Measurements from ENCODE around the gene RIMKLB.
A peak's percentile ranks its signal among the peaks of the same experiment; 100 is the strongest.
"Not testable (repeated sequence)": the region's sequence is repeated elsewhere in the genome, so short reads cannot be mapped to it uniquely, and the experiment has no call there.

RIMKLB gene

DNA sequence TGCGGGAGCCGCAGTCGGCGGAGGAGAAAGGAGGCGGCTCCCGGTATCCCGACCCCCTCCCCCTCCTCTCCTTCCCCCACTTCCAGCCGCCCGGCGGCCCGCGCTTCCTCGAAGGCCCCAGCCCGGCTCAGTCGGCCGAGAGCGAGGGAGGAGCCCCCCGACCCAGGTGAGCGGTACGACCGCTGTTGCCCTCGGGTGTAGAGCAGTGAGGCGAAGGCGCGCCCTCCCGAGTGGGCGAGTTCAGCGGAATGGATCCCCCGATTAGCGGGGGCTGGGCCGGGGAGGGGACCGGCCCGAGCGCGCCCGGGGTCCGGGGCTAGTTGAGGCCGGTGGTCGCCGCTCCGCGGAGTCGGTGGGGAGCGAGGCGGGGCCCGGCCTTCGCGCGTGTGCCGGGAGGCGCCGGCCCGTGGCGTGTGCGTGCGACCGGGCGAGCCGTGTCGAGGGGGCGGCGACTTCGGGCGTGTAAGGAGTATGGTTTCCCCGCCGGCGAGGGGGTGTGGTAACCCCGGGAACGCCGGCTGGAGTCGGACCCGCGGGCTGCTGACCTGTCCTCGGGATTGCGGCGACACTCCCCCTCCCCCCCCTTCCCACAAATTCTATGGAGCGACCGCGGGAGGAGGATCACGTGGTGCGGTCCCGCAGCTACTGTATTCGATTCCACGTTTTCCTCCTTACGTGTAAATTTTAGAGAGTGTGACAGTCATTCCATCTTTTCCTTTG is 501 bp downstream of the RIMKLB start:
- no peak for TF ChIP-seq JUND (IDR thresholded peaks at IDR 0.05; ENCODE audit: low read depth)
- in situ Hi-C loops (cut with HindIII; ENCODE audit: low pct_unique_long_range_greater_than_20kb, low sequenced_read_pairs), result no loop called here
- DNase-seq (ENCODE audit: low read depth in 1 of 2, low spot score in 1 of 2), result peak in 1 of 2 experiments; percentile 33

DNA sequence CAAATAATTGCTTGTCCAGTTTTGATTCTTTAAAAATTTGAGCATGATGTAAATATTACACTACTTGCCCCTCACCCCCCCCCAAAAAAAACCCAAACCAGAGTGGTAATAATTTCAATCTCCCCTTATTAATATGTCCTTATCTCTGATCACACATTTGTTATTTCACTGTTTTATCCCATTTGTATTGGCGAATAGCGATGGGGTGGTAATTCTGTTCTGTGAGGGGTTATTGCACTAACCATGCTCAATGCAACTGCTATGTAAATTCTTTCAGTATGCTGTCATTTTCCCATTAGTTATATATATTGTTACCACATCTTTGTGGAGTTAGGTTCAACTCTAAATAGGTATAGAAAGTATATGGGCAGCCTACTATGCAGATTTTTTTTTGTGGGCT is 1.1 kb downstream of the RIMKLB start:
- in situ Hi-C loops (cut with HindIII; ENCODE audit: low pct_unique_long_range_greater_than_20kb, low sequenced_read_pairs), result no loop called here
- DNase-seq (ENCODE audit: low read depth in 1 of 2, low spot score in 1 of 2), result no peak
- no peak for TF ChIP-seq JUND (IDR thresholded peaks at IDR 0.05; ENCODE audit: low read depth)

DNA sequence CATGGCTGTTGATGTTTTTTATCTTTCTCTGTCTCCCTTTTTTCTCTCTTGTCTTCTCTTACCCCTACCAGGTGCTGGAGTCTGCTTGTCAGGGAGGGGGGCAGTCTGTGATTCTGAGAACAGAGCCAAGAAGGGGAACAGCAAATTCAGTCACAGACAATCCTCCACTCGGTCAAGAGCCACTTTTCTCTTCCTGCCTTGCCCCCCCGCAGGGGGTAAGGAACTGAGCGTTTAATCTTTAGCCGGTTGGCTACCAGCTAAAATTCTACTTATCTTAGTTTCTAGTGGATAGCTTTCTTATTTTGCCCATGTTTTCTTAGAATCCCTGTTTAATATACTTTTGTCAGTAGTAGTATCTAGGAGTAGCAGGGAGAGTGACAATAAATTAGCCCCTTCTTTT is 1.9 kb downstream of the RIMKLB start:
- TF ChIP-seq JUND (IDR thresholded peaks at IDR 0.05; ENCODE audit: low read depth), result no peak
- in situ Hi-C loops (cut with HindIII; ENCODE audit: low pct_unique_long_range_greater_than_20kb, low sequenced_read_pairs), result no loop called here
- no peak for DNase-seq (ENCODE audit: low read depth in 1 of 2, low spot score in 1 of 2)

DNA sequence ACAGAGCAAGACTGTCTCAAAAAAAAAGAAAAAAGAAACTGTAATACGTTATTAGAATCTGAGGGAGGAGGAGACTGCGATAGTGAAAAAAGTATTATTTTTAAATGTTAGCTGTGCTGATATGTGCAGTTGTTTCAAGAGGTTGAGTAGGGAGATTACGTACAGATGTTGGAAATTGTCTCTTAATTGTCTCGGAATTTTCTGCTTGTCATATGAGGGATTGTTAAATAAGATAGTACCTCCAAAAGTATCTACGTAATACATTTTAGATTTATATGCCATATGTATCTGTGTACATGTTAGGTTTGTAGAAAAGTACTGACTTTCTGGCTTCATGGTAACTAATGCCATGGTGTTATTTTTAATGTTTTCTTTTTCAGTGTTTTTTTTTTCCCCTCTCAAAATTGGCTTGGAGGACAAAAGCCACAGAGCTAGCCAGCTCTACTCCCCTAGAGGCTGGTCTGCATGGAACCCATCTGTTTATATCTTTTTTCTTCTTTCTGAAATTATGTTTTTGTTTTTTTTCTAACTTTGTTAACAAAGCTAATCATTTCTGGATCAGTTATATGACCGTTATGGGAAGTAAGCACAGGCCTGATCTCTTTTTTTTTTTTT is 3.4 kb downstream of the RIMKLB start:
- DNase-seq (ENCODE audit: low read depth in 1 of 2, low spot score in 1 of 2), result no peak
- in situ Hi-C loops (cut with HindIII; ENCODE audit: low pct_unique_long_range_greater_than_20kb, low sequenced_read_pairs), result no loop called here
- no peak for TF ChIP-seq JUND (IDR thresholded peaks at IDR 0.05; ENCODE audit: low read depth)

DNA sequence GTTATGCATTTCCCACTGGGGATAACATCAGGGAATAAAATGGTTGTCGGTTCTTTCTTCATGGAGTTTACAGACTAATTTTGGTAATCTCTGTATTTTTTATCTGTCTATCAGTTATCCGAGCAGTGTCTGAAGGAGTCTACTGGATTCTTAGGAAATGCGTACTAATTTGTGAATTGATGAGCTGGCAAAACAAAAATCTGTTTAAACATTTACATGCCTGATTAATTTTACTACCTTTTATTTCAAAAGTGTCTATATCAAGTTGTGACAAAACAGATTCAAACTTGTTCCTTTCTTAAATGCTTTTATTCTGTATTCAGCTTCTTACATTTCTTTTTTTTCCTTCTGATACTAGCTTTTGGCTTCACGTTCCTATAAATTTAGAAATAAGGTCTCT is 4.4 kb downstream of the RIMKLB start:
- no peak for DNase-seq (ENCODE audit: low read depth in 1 of 2, low spot score in 1 of 2)
- in situ Hi-C loops (cut with HindIII; ENCODE audit: low pct_unique_long_range_greater_than_20kb, low sequenced_read_pairs), result no loop called here

DNA sequence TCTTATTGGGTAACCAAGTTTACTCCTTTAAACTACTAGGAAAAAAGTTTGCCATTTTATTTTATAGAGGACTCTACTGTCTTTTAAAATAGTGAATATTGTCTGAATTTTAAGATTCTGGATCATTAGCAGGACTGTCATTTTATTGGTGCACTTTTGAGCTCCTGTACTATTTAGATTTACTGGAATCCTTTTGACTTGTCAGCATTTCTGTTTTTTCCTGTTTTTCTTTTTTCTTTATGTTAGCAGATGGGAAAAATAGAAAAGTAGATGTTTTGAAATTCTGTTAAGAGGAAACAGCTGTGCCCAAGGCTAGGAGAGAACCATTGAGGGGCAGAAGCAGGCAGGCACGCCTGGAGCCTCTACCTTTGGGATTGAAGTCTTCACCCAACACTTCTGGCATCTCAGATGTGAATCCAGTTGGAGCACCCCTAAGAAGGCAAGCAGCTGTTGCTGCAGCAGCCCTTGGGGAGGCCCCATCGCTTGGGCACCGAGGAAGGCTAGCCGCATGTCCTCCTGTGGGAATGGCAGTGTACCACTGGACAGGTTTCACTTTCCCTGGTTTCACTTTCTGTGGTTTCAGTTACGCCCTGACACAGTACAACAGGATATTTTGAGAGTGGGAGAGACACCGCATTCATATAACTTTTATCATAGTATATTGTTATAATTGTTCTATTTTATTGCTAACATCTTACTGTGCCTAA is 11.5 kb downstream of the RIMKLB start:
- no peak for TF ChIP-seq JUND (IDR thresholded peaks at IDR 0.05; ENCODE audit: low read depth)
- DNase-seq (ENCODE audit: low read depth in 1 of 2, low spot score in 1 of 2), result no peak
- in situ Hi-C loops (cut with HindIII; ENCODE audit: low pct_unique_long_range_greater_than_20kb, low sequenced_read_pairs), result no loop called here

More for the DNA sequence above, 4.4 kb downstream of the RIMKLB start:
- no peak for TF ChIP-seq JUND (IDR thresholded peaks at IDR 0.05; ENCODE audit: low read depth)

DNA sequence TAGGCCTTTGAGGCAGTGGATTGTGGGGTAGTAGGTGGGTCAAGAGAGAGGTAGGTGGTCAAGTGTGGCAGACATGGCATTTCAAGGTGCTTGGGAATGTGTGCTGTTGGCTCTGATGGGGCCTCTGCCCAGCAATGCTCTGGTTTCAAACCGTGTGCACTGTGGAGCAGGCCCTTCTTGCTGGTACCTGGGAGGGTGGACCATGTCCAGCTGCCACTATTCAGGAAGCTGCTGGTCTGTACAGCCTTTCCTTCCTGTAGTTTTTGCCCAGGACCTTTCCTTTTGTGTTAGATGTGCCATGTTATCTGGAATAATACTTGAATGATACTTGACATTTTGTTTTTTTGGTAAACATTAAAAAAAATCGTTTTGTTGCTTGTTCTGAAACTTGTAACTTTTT is 14.8 kb downstream of the RIMKLB start:
- no peak for TF ChIP-seq JUND (IDR thresholded peaks at IDR 0.05; ENCODE audit: low read depth)
- in situ Hi-C loops (cut with HindIII; ENCODE audit: low pct_unique_long_range_greater_than_20kb, low sequenced_read_pairs), result no loop called here
- no peak for DNase-seq (ENCODE audit: low read depth in 1 of 2, low spot score in 1 of 2)

DNA sequence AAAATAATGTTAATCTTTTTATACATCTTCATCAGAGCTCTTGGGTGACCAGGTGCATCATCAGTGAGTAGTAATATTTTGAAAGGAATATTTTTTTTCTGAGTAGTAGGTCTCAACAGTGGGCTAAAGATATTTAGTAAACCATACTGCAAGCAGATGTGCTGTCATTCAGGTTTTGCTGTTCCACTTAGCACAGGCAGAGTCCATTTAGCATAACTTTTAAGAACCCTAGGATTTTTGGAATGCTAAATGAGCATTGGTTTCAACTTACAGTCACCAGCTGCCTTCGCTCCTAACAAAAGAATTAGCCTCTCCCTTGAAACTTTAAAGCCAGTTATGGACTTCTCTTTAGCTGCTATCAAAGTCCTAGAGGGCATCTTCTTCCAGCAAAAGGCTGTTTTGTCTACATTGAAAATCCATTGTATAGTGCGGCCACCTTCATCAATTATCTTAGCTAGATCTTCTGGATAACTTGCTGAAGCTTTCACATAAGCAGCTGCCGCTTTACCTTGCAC is 24.6 kb downstream of the RIMKLB start:
- TF ChIP-seq JUND (IDR thresholded peaks at IDR 0.05; ENCODE audit: low read depth), result no peak
- no peak for DNase-seq (ENCODE audit: low read depth in 1 of 2, low spot score in 1 of 2)
- in situ Hi-C loops (cut with HindIII; ENCODE audit: low pct_unique_long_range_greater_than_20kb, low sequenced_read_pairs), result no loop called here

DNA sequence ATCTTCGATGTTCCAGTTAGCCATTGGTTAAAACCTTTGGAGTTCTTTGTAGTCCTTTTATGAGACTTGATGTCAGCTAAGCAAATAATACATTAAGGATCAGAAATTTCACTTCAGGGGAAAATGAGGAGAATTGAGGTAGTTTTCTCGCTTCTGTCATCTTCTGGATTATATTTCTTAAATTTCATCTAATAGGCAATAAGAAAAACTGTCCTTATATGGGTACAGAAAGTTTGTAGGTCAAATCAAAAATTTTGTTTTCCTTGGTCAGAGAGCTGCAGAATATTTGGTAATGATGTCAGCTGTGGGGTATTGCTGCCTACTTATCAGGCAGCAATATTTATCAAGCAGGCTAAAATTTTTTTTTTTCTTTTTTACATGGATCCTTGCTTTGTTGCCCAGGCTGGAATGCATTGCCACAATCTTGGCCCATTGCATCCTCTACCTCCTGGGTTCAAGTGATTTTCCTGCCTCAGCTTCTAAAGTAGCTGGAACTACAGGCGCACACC is 37.1 kb downstream of the RIMKLB start:
- in situ Hi-C loops (cut with HindIII; ENCODE audit: low pct_unique_long_range_greater_than_20kb, low sequenced_read_pairs), result no loop called here
- TF ChIP-seq JUND (IDR thresholded peaks at IDR 0.05; ENCODE audit: low read depth), result no peak
- DNase-seq (ENCODE audit: low read depth in 1 of 2, low spot score in 1 of 2), result no peak

DNA sequence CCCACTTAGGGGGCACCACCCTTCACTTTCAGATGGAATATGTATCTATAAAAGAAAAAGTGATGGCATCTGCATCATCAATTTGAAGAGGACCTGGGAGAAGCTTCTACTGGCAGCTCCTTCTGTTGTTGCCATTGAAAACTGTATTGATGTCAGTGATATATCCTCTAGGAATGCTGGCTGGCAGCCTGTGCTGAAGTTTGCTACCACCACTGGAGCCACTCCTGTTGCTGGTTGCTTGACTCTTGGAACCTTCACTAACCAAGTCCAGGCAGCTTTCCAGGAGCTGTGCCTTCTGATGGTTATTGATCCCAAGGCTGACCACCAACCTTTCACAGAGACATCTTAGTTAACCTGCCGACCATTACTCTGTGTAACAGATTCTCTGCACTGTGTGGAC is 44.7 kb downstream of the RIMKLB start:
- TF ChIP-seq JUND (IDR thresholded peaks at IDR 0.05; ENCODE audit: low read depth), result no peak
- no peak for DNase-seq (ENCODE audit: low read depth in 1 of 2, low spot score in 1 of 2)
- in situ Hi-C loops (cut with HindIII; ENCODE audit: low pct_unique_long_range_greater_than_20kb, low sequenced_read_pairs), result no loop called here

DNA sequence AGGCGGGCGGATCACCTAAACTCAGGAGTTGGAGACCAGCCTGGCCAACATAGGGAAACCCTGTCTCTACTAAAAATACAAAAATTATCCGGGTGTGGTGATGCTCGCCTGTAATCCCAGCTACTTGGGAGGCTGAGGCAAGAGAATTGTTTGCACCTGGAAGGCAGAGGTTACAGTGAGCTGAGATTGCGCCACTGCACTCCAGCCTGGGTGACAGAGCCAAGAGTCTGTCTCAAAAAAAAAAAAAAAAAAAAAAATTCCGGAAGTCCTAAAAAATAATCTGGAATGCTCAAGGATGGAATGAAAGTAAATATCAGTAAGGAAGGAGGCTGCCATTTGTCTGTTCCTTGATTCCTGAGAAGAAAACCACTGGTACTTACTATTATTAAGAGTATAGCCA is 45.3 kb downstream of the RIMKLB start:
- in situ Hi-C loops (cut with HindIII; ENCODE audit: low pct_unique_long_range_greater_than_20kb, low sequenced_read_pairs); DNase-seq (ENCODE audit: low read depth in 1 of 2, low spot score in 1 of 2): not testable (repeated sequence)

DNA sequence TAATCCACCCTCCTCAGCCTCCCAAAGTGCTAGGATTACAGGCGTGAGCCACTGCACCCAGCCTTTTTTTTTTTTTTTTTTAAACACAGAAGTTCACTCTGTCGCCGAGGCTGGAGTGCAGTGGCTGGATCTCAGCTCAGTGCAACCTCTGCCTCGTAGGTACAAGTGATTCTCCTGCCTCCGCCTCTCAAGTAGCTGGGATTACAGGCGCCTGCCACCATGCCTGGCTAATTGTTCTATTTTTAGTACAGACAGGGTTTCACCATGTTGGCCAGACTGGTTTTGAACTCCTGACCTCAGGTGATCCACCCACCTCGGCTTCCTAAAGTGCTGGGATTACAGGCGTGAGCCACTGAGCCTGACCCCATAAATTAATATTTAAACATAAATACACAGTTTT is 47.8 kb downstream of the RIMKLB start:
- in situ Hi-C loops (cut with HindIII; ENCODE audit: low pct_unique_long_range_greater_than_20kb, low sequenced_read_pairs); DNase-seq (ENCODE audit: low read depth in 1 of 2, low spot score in 1 of 2): not testable (repeated sequence)

DNA sequence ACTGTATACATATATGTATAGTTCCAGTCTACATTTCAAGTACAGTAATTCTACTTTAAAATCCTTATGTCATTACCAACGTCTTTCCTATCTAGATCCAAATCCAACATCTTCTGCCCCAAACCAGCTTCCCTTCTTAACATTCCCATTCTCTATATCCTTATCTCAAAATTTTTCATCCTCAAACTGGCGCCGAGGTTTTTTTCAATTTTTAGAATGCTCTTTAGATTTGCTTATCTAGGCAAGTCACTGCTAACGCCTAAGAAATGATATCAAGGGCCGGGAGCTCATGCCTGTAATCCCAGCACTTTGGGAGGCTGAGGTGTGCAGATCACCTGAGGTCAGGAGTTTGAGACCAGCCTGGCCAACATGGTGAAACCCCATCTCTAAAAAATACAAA is 48.3 kb downstream of the RIMKLB start:
- no peak for DNase-seq (ENCODE audit: low read depth in 1 of 2, low spot score in 1 of 2)
- in situ Hi-C loops (cut with HindIII; ENCODE audit: low pct_unique_long_range_greater_than_20kb, low sequenced_read_pairs), result no loop called here
- no peak for TF ChIP-seq JUND (IDR thresholded peaks at IDR 0.05; ENCODE audit: low read depth)

DNA sequence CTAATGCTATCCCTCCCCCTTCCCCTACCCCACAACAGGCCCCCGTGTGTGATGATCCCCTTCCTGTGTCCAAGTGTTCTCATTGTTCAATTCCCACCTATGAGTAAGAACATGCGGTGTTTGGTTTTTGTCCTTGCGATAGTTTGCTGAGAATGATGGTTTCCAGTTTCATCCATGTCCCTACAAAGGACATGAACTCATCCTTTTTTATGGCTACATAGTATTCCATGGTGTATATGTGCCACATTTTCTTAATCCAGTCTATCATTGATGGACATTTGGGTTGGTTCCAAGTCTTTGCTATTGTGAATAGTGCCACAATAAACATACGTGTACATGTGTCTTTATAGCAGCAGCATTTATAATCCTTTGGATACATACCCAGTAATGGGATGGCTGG is 62.3 kb downstream of the RIMKLB start:
- DNase-seq (ENCODE audit: low read depth in 1 of 2, low spot score in 1 of 2); in situ Hi-C loops (cut with HindIII; ENCODE audit: low pct_unique_long_range_greater_than_20kb, low sequenced_read_pairs): not testable (repeated sequence)

DNA sequence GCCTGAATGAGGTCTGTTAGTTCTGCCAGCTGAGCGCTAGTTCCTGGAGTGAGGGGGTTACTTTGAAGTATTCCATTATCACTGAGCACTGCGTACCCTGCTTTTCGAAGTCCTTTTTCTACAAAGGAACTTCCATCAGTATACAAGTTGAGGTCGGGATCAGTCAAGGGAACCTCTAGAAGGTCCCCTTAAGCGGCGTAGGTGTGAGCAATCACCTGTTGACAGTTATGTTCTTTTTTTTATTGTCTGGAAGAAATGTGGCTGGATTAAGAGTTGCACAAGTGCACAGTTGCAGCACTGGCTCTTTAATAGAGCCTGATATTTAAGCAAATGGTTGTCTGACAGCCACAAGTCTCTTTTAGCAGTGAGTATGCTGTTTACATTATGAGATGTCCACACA is 64.9 kb downstream of the RIMKLB start:
- DNase-seq (ENCODE audit: low read depth in 1 of 2, low spot score in 1 of 2); in situ Hi-C loops (cut with HindIII; ENCODE audit: low pct_unique_long_range_greater_than_20kb, low sequenced_read_pairs): not testable (repeated sequence)

DNA sequence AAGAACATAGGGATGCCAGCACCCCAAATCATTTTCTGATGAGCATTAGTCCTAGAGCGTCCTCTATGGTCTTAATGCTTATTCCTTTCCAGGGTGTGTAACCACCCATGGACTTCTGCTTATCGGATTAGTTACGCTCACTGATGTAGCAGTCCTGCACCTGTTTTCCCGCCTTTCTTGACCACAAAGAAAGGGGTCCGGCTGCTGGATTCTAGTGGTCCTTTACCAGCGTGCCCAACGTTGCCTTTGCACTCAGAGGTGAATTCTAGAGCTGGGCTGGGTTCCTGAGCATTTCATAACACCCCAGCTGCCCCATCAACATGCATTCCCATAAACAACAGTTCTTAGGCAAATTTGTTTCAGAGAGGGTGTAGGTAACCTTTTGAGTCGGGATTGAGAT is 68.3 kb downstream of the RIMKLB start:
- DNase-seq (ENCODE audit: low read depth in 1 of 2, low spot score in 1 of 2); in situ Hi-C loops (cut with HindIII; ENCODE audit: low pct_unique_long_range_greater_than_20kb, low sequenced_read_pairs): not testable (repeated sequence)
